HCT116 (cell line): ENCODE measurements around the gene NDUFAF7. TPM values are rescaled to one million over a fixed set of nuclear protein-coding genes. Genes with fewer than 3 reads are reported as not detected.

Source experiments
- ATAC-seq: fragments of 200-7000 bp; cut with Tn5 transposase; 2 replicates; pipeline ENCODE4 v1.9.1; 2020; ENCODE audit warnings: mild to moderate bottlenecking, moderate library complexity
- BruUV-seq: library from RNA; stranded (reverse); fragments of 400-500 nt; replicated peaks from 2 replicates; lab custom pipeline; 2021; lab: Mats Ljungman, UMichigan
- CTCF ChIA-PET: fragments of 300-600 bp; sonication (Branson Sonifier 250); formaldehyde crosslinking; loops from one replicate; lab custom pipeline; 2021; ENCODE audit warnings: antibody characterized with exemption; lab: Charles Lee
- POLR2A ChIA-PET: fragments of 300-600, 350-600 bp; sonication (Branson Sonifier 250); formaldehyde crosslinking; loops from one replicate; lab custom pipeline; 2021; ENCODE audit warnings: antibody characterized with exemption; lab: Charles Lee
- RAD21 ChIA-PET, 2 experiments: fragments of 300-600 bp; sonication (Branson Sonifier 250); formaldehyde crosslinking; loops; one replicate each; lab custom pipeline; 2023; ENCODE audit warnings: low total read pairs in 2 of 2; ENCODE audit not compliant: uncharacterized antibody in 2 of 2, unreplicated experiment in 2 of 2, low non-redundant PET in 1 of 2; lab: Charles Lee
- DNase-seq: peaks from one replicate; pipeline ENCODE4 v3.0.0-alpha.2; 2010; ENCODE audit warnings: low read depth, low spot score
- H2AFZ ChIP-seq: fragments of 200-600 bp; shearing (Covaris generic), sonication (generic); 2 replicates; pipeline ENCODE4 v1.6.1; 2017; ENCODE audit warnings: low read depth, mixed run types, mixed read lengths, antibody characterized with exemption, low read length; ENCODE audit not compliant: poor library complexity, severe bottlenecking
- H3K27ac ChIP-seq: 2 replicates; pipeline ENCODE4 v1.5.1; 2012; ENCODE audit warnings: low read depth, low read length
- H3K27me3 ChIP-seq: fragments of 200-600 bp; sonication (generic); 2 replicates; pipeline ENCODE4 v1.6.1; 2016; ENCODE audit warnings: mixed run types, low read length, mixed read lengths; ENCODE audit not compliant: insufficient read depth
- H3K36me3 ChIP-seq, 2 experiments: fragments of 200-500 bp in 1 of 2; fragments of 200-600 bp in 1 of 2; sonication (Bioruptor generic) in 1 of 2; sonication (generic) in 1 of 2; 2 replicates each; pipeline versions ENCODE4 v1.5.1 to v1.6.1; 2014 to 2016; ENCODE audit warnings: low read length in 2 of 2, inconsistent platforms in 1 of 2, mixed read lengths in 1 of 2, mixed run types in 1 of 2; ENCODE audit not compliant: insufficient read depth in 2 of 2, control insufficient read depth in 1 of 2
- H3K4me1 ChIP-seq, 2 experiments: fragments of 200-600 bp in 1 of 2; sonication (generic) in 1 of 2; 2 replicates each; pipeline versions ENCODE4 v1.5.1 to v1.6.1; 2012 to 2017; ENCODE audit warnings: low read length in 2 of 2, inconsistent platforms in 1 of 2, mild to moderate bottlenecking in 1 of 2, mixed read lengths in 1 of 2, mixed run types in 1 of 2, moderate library complexity in 1 of 2; ENCODE audit not compliant: insufficient read depth in 2 of 2, control insufficient read depth in 1 of 2
- H3K4me2 ChIP-seq: fragments of 200-600 bp; sonication (generic); 2 replicates; pipeline ENCODE4 v1.6.1; 2017; ENCODE audit warnings: mixed run types, low read length, mixed read lengths
- H3K4me3 ChIP-seq, 2 experiments: fragments of 200-600 bp in 1 of 2; sonication (generic) in 1 of 2; replicated peaks in 1 of 2; 2 replicates each; pipeline ENCODE4 v1.5.1; 2011 to 2016; ENCODE audit warnings: low read length in 2 of 2, control low read depth in 1 of 2, low read depth in 1 of 2, mild to moderate bottlenecking in 1 of 2, mixed read lengths in 1 of 2, mixed run types in 1 of 2
- H3K79me2 ChIP-seq: fragments of 200-600 bp; sonication (generic); 2 replicates; pipeline ENCODE4 v1.6.1; 2017; ENCODE audit warnings: mild to moderate bottlenecking, mixed run types, low read length, moderate library complexity, mixed read lengths; ENCODE audit not compliant: insufficient read depth
- H3K9ac ChIP-seq: fragments of 200-600 bp; sonication (generic); 2 replicates; pipeline ENCODE4 v1.6.1; 2016; ENCODE audit warnings: low read length, mixed read lengths
- H3K9me2 ChIP-seq: fragments of 200-600 bp; sonication (generic), shearing (Covaris generic); 2 replicates; pipeline ENCODE4 v1.6.1; 2017; ENCODE audit warnings: mixed run types, mild to moderate bottlenecking, moderate library complexity; ENCODE audit not compliant: insufficient read depth
- H3K9me3 ChIP-seq, 2 experiments: fragments of 200-500 bp in 1 of 2; fragments of 200-600 bp in 1 of 2; sonication (Bioruptor generic) in 1 of 2; sonication (generic) in 1 of 2; 2 replicates each; pipeline ENCODE4 v1.6.1; 2014 to 2017; ENCODE audit warnings: low read length in 2 of 2, mixed read lengths in 2 of 2, inconsistent platforms in 1 of 2, low read depth in 1 of 2, mild to moderate bottlenecking in 1 of 2, mixed run types in 1 of 2, moderate library complexity in 1 of 2; ENCODE audit not compliant: control insufficient read depth in 1 of 2, insufficient read depth in 1 of 2
- H4K20me1 ChIP-seq: fragments of 200-600 bp; sonication (generic), shearing (Covaris generic); 2 replicates; pipeline ENCODE4 v1.6.1; 2017; ENCODE audit warnings: mixed run types, mild to moderate bottlenecking, moderate library complexity; ENCODE audit not compliant: insufficient read depth
- ATF3 ChIP-seq: IDR thresholded peaks from 2 replicates; pipeline ENCODE4 v1.6.1; 2012
- CEBPB ChIP-seq: IDR thresholded peaks from 2 replicates; pipeline ENCODE4 v1.6.1; 2012; ENCODE audit warnings: low read depth
- CTCF ChIP-seq, 3 experiments: fragments of 200-600 bp in 1 of 3; sonication (generic) in 1 of 3; IDR thresholded peaks in 2 of 3; conservative IDR thresholded peaks in 1 of 3; 2 replicates each; pipeline ENCODE4 v1.5.1; 2012 to 2017; ENCODE audit warnings: low read depth in 2 of 3, low read length in 2 of 3, antibody characterized with exemption in 1 of 3, borderline replicate concordance in 1 of 3, control low read depth in 1 of 3, mild to moderate bottlenecking in 1 of 3, mixed read lengths in 1 of 3, mixed run types in 1 of 3, moderate library complexity in 1 of 3; ENCODE audit not compliant: insufficient read depth in 1 of 3
- MAX ChIP-seq: IDR thresholded peaks from 2 replicates; pipeline ENCODE4 v1.6.1; 2012
- POLR2A ChIP-seq: IDR thresholded peaks from 2 replicates; pipeline ENCODE4 v1.7.0; 2011; ENCODE audit warnings: borderline replicate concordance; ENCODE audit not compliant: insufficient read depth, insufficient read length; ENCODE audit errors: extremely low read depth
- SIN3A ChIP-seq: IDR thresholded peaks from 2 replicates; pipeline ENCODE4 v1.6.1; 2012; ENCODE audit warnings: low read depth
- TCF7L2 ChIP-seq: IDR thresholded peaks from 2 replicates; pipeline ENCODE4 v1.7.0; 2011; ENCODE audit warnings: borderline replicate concordance, inconsistent platforms; ENCODE audit not compliant: insufficient read depth, insufficient read length; ENCODE audit errors: extremely low read depth
- YY1 ChIP-seq: IDR thresholded peaks from 2 replicates; pipeline ENCODE4 v1.6.1; 2011; ENCODE audit warnings: low read length, low read depth, moderate library complexity, mild to moderate bottlenecking; ENCODE audit not compliant: insufficient replicate concordance; ENCODE audit errors: extremely low read depth
- ZBTB33 ChIP-seq: IDR thresholded peaks from 2 replicates; pipeline ENCODE4 v1.6.1; 2011; ENCODE audit warnings: mild to moderate bottlenecking, low read length, moderate library complexity; ENCODE audit not compliant: insufficient replicate concordance; ENCODE audit errors: extremely low read depth
- ZFX ChIP-seq: fragments of 450-650 bp; IDR thresholded peaks from 2 replicates; pipeline ENCODE4 v1.6.1; 2017
- ZNF274 ChIP-seq: fragments of 200-500 bp; sonication (Bioruptor generic); IDR thresholded peaks from 2 replicates; pipeline ENCODE4 v1.6.1; 2014; ENCODE audit warnings: mild to moderate bottlenecking, low read depth, low read length, inconsistent platforms
- intact Hi-C: fragments of 100-400 bp; cut with micrococcal nuclease; formaldehyde crosslinking; loops from 2 replicates; pipeline ENCODE4 v1.10.0; 2022
- total RNA-seq: library from RNA; stranded (reverse); gene quantifications from one replicate; pipeline ENCODE4 v1.2.1, GENCODE V29; 2021; ENCODE audit not compliant: unreplicated experiment

The NDUFAF7 gene
- total RNA-seq, 1 experiment from 2014 or later: 21.6 TPM

GRCh38 chr2:37201208-37201607 lies 30.2 kb upstream of the NDUFAF7 start:
- no peak overlapping the region for H3K9ac ChIP-seq
- H3K9me3 ChIP-seq: no peaks in the 10 kb centered on the region
- TF ChIP-seq ZNF274: no peak
- no peak for TF ChIP-seq MAX
- TF ChIP-seq CEBPB: no peak
- no peak for TF ChIP-seq ATF3
- no peak for TF ChIP-seq POLR2A
- TF ChIP-seq TCF7L2: no peak
- no peak for TF ChIP-seq SIN3A
- no peak for TF ChIP-seq YY1
- TF ChIP-seq, all 23 proteins: peak for 0
- BruUV-seq: no TSS peak
- RAD21 ChIA-PET: no interaction called here
- peaks cover 5 to 11% of the 10 kb centered on the region in 2 experiments; a peak in 3 of 4 replicates for H3K4me1 ChIP-seq
- CTCF ChIA-PET: no interaction called here
- POLR2A ChIA-PET: no interaction called here
- intact Hi-C loops: no loop called here
- peaks cover 27 to 43% of the 10 kb centered on the region in 2 experiments for H3K36me3 ChIP-seq
- ATAC-seq (no peak), DNase-seq (no peak)
- H2AFZ ChIP-seq: no peak overlapping the region
- H3K9me2 ChIP-seq: no peaks in the 10 kb centered on the region
- no peak overlapping the region for H3K27ac ChIP-seq
- no peak overlapping the region for H3K4me3 ChIP-seq
- no peaks in the 10 kb centered on the region; the same call in 1 of the 2 replicates for H4K20me1 ChIP-seq
- H3K4me2 ChIP-seq: no peak overlapping the region
- H3K79me2 ChIP-seq: peaks cover 96% of the 10 kb centered on the region
- H3K27me3 ChIP-seq: no peaks in the 10 kb centered on the region

GRCh38 chr2:37201766-37202165 lies 29.7 kb upstream of the NDUFAF7 start:
- peaks cover 29 to 48% of the 10 kb centered on the region in 2 experiments for H3K36me3 ChIP-seq

More at GRCh38 chr2:37201766-37202165, 29.7 kb upstream of the NDUFAF7 start:
- intact Hi-C loops: no loop called here
- H3K9me3 ChIP-seq: no peaks in the 10 kb centered on the region
- H3K9me2 ChIP-seq: no peaks in the 10 kb centered on the region
- RAD21 ChIA-PET: no interaction called here
- DNase-seq: no peak
- CTCF ChIA-PET: no interaction called here
- H3K9ac ChIP-seq: no peak overlapping the region
- no peak for ATAC-seq
- no peak overlapping the region for H3K4me2 ChIP-seq
- H3K4me1 ChIP-seq: peaks cover 5 to 10% of the 10 kb centered on the region in 2 experiments; a peak in 2 of 4 replicates
- H3K79me2 ChIP-seq: peaks cover 98% of the 10 kb centered on the region
- H3K27ac ChIP-seq: no peak overlapping the region
- H3K4me3 ChIP-seq: no peak overlapping the region
- no peaks in the 10 kb centered on the region for H3K27me3 ChIP-seq
- POLR2A ChIA-PET: no interaction called here
- no peak overlapping the region for H2AFZ ChIP-seq
- no peak for TF ChIP-seq ZNF274
- no peak for TF ChIP-seq ZBTB33
- TF ChIP-seq ZFX: no peak
- no peak for TF ChIP-seq CTCF (IDR thresholded peaks at IDR 0.05 in 2 of 3, conservative IDR thresholded peaks at IDR 0.05 in 1 of 3; ENCODE audit: borderline replicate concordance in 1 of 3, insufficient read depth in 1 of 3, low read depth in 2 of 3, low read length in 2 of 3)
- no peaks in the 10 kb centered on the region; the same call in 1 of the 2 replicates for H4K20me1 ChIP-seq
- no TSS peak for BruUV-seq
